ENCODE measurements around the gene KLHL33. TPM values are rescaled to one million over a fixed set of nuclear protein-coding genes. Genes with fewer than 3 reads are reported as not detected.

Gene KLHL33
- total RNA-seq (2014; rRNA removed; shearing (Covaris generic)): not detected in 2 replicates

- DNase-seq (ENCODE audit: low read depth in 1 of 2, low spot score in 2 of 2): no peak
- no peak within 1 kb of the TSS for H3K4me3 ChIP-seq
- no peak within 1 kb of the TSS for H3K27ac ChIP-seq
These were observed at the start of gene KLHL33 for GRCh38 chr14:20435582-20436362. KLHL33 (minus strand) TSS chr14:20436166; CDS start chr14:20435811, 355 bp downstream.

GRCh38 chr14:20482382-20482781 lies 46.4 kb upstream of the KLHL33 start:
- Histone ChIP-seq H3K9me3 (replicated peaks) (no peaks in the 10 kb centered on the region), H3K4me1 (replicated peaks) (no peaks in the 10 kb centered on the region), H3K27me3 (replicated peaks) (peaks cover 17% of the 10 kb centered on the region), H3K36me3 (peaks cover 4% of the 10 kb centered on the region), H3K4me3 (no peak overlapping the region), H3K27ac (no peak overlapping the region)
- no peak for DNase-seq (ENCODE audit: low read depth in 1 of 2, low spot score in 2 of 2)

More at GRCh38 chr14:20435582-20436362, at the start of gene KLHL33:
- H3K4me1 ChIP-seq (replicated peaks): no peaks in the 10 kb centered on the region
- H3K36me3 ChIP-seq: no peaks in the 10 kb centered on the region
- H3K27me3 ChIP-seq (replicated peaks): no peaks in the 10 kb centered on the region
- no peaks in the 10 kb centered on the region for H3K9me3 ChIP-seq (replicated peaks)

- H3K27me3 ChIP-seq (replicated peaks): peaks cover 17% of the 10 kb centered on the region
- no peak for DNase-seq (ENCODE audit: low read depth in 1 of 2, low spot score in 2 of 2)
- no peaks in the 10 kb centered on the region for H3K4me1 ChIP-seq (replicated peaks)
- H3K36me3 ChIP-seq: peaks cover 38% of the 10 kb centered on the region
- H3K4me3 ChIP-seq: no peak overlapping the region
- no peaks in the 10 kb centered on the region for H3K9me3 ChIP-seq (replicated peaks)
- H3K27ac ChIP-seq: no peak overlapping the region
These were observed 42.9 kb upstream of the KLHL33 start for GRCh38 chr14:20478894-20479293.

GRCh38 chr14:20477211-20477876 lies 41.4 kb upstream of the KLHL33 start:
- peaks cover 2% of the 10 kb centered on the region; the same call in 1 of the 2 replicates for H3K27me3 ChIP-seq (replicated peaks)
- DNase-seq (ENCODE audit: low read depth in 1 of 2, low spot score in 2 of 2): no peak
- no peaks in the 10 kb centered on the region for H3K4me1 ChIP-seq (replicated peaks)
- no peaks in the 10 kb centered on the region for H3K9me3 ChIP-seq (replicated peaks)
- no peak overlapping the region for H3K4me3 ChIP-seq
- H3K27ac ChIP-seq: no peak overlapping the region
- H3K36me3 ChIP-seq: peaks cover 49% of the 10 kb centered on the region

GRCh38 chr14:20476776-20477175 lies 40.8 kb upstream of the KLHL33 start:
- no peak overlapping the region for H3K27ac ChIP-seq

GRCh38 chr14:20472536-20473169 lies 36.7 kb upstream of the KLHL33 start:
- Histone ChIP-seq H3K36me3 (peaks cover 53% of the 10 kb centered on the region), H3K27me3 (replicated peaks) (no peaks in the 10 kb centered on the region), H3K9me3 (replicated peaks) (no peaks in the 10 kb centered on the region; the same call in 1 of the 2 replicates), H3K27ac (no peak overlapping the region), H3K4me1 (replicated peaks) (peaks cover 6% of the 10 kb centered on the region; the same call in 1 of the 2 replicates), H3K4me3 (no peak overlapping the region)
- no peak for DNase-seq (ENCODE audit: low read depth in 1 of 2, low spot score in 2 of 2)

More at GRCh38 chr14:20476776-20477175, 40.8 kb upstream of the KLHL33 start:
- H3K4me3 ChIP-seq: no peak overlapping the region
- no peaks in the 10 kb centered on the region for H3K27me3 ChIP-seq (replicated peaks)
- H3K36me3 ChIP-seq: peaks cover 51% of the 10 kb centered on the region
- H3K4me1 ChIP-seq (replicated peaks): no peaks in the 10 kb centered on the region
- DNase-seq (ENCODE audit: low read depth in 1 of 2, low spot score in 2 of 2): no peak
- H3K9me3 ChIP-seq (replicated peaks): no peaks in the 10 kb centered on the region

- no peak for DNase-seq (ENCODE audit: low read depth in 1 of 2, low spot score in 2 of 2)
- Histone ChIP-seq H3K27ac (peak overlapping the region; percentile 52; the same call in 1 of the 2 replicates), H3K27me3 (replicated peaks) (no peaks in the 10 kb centered on the region), H3K4me1 (replicated peaks) (peaks cover 6% of the 10 kb centered on the region; the same call in 1 of the 2 replicates), H3K36me3 (peaks cover 32% of the 10 kb centered on the region), H3K9me3 (replicated peaks) (no peaks in the 10 kb centered on the region; the same call in 1 of the 2 replicates), H3K4me3 (peak overlapping the region; percentile 70)
These were observed 34.6 kb upstream of the KLHL33 start for GRCh38 chr14:20470603-20470901.

- peak overlapping the region; percentile 70 for H3K4me3 ChIP-seq
- peaks cover 27% of the 10 kb centered on the region for H3K36me3 ChIP-seq
- no peaks in the 10 kb centered on the region; the same call in 1 of the 2 replicates for H3K9me3 ChIP-seq (replicated peaks)
- peaks cover 6% of the 10 kb centered on the region; the same call in 1 of the 2 replicates for H3K4me1 ChIP-seq (replicated peaks)
- peak overlapping the region; percentile 52 for H3K27ac ChIP-seq
- no peaks in the 10 kb centered on the region for H3K27me3 ChIP-seq (replicated peaks)
- peak; percentile 54 to 62 for DNase-seq (ENCODE audit: low read depth in 1 of 2, low spot score in 2 of 2)
These were observed 34.1 kb upstream of the KLHL33 start for GRCh38 chr14:20469890-20470602.

- no peaks in the 10 kb centered on the region; the same call in 1 of the 2 replicates for H3K9me3 ChIP-seq (replicated peaks)
- peak within 1 kb of the TSS; percentile 52 for H3K27ac ChIP-seq
- H3K4me1 ChIP-seq (replicated peaks): peaks cover 6% of the 10 kb centered on the region; the same call in 1 of the 2 replicates
- peak within 1 kb of the TSS; percentile 70 for H3K4me3 ChIP-seq
- DNase-seq (ENCODE audit: low read depth in 1 of 2, low spot score in 2 of 2): peak; percentile 74 to 84
- H3K27me3 ChIP-seq (replicated peaks): no peaks in the 10 kb centered on the region
- peaks cover 20% of the 10 kb centered on the region for H3K36me3 ChIP-seq
These were observed 33.4 kb upstream of the KLHL33 start, which contains the start of gene PNP for GRCh38 chr14:20469242-20469889. PNP (plus strand) TSS chr14:20469406; CDS start chr14:20469525, 119 bp downstream.

- DNase-seq (ENCODE audit: low read depth in 1 of 2, low spot score in 2 of 2): no peak
- Histone ChIP-seq H3K27ac (peak overlapping the region; percentile 52; the same call in 1 of the 2 replicates), H3K9me3 (replicated peaks) (no peaks in the 10 kb centered on the region; the same call in 1 of the 2 replicates)
These were observed 32.8 kb upstream of the KLHL33 start for GRCh38 chr14:20468764-20469241.

GRCh38 chr14:20461225-20462141 lies 25.5 kb upstream of the KLHL33 start, which contains the start of gene PIP4P1:
PIP4P1 (minus strand) TSS chr14:20461434; CDS start chr14:20461325, 109 bp downstream.
- no peaks in the 10 kb centered on the region for H3K9me3 ChIP-seq (replicated peaks)
- H3K36me3 ChIP-seq: peaks cover 40% of the 10 kb centered on the region
- H3K27me3 ChIP-seq (replicated peaks): no peaks in the 10 kb centered on the region
- H3K27ac ChIP-seq: peak within 1 kb of the TSS; percentile 34
- peak within 1 kb of the TSS; percentile 66 for H3K4me3 ChIP-seq
- peaks cover 8% of the 10 kb centered on the region for H3K4me1 ChIP-seq (replicated peaks)
- DNase-seq (ENCODE audit: low read depth in 1 of 2, low spot score in 2 of 2): peak; percentile 95 to 97

More at GRCh38 chr14:20468764-20469241, 32.8 kb upstream of the KLHL33 start:
- H3K36me3 ChIP-seq: peaks cover 14% of the 10 kb centered on the region
- peaks cover 6% of the 10 kb centered on the region; the same call in 1 of the 2 replicates for H3K4me1 ChIP-seq (replicated peaks)
- peak overlapping the region; percentile 70 for H3K4me3 ChIP-seq
- no peaks in the 10 kb centered on the region for H3K27me3 ChIP-seq (replicated peaks)
